ENCODE results near the gene CTSZ.

DNA sequence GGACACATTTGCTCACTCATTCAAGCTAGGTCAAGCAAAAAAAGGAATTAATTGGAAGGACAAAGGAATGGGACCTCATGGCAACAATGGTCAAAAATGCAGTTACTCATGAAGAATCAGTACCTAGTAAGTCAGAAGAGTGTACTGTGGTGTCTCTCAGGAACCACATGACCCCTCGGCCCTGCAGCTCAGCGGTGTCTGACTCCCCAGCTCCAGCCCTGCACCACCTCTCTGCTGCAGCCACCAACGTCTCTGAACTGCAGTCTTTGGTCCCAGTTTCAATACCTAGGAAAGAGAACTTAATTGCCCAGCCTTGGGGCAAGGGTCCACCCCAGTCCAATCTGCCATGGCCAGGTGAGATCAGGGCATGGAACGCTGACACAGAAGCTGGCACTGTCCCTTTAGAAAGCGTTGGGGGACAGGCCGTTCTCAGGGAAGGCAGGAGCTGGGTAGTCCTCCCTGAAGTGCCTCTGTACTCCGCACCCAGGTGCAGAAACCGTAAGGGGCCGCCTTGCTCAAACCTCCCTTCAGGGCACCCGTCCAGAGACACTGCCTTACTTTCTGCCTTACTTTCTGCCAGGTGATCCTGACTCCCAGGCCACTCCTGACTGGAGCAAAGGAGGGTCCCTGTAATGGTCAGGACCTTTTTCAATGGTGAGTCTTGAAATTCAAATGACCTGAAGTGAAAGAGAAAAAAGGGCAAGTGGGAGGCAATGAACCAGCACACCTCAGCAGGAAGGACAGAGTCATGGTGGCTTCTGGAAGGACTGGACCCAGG is 39.2 kb downstream of the CTSZ start:
- no peak for TF ChIP-seq EP300 (IDR thresholded peaks at IDR 0.05)
- no peak for TF ChIP-seq POLR2A (IDR thresholded peaks at IDR 0.05)
- TF ChIP-seq, protein P1, sequence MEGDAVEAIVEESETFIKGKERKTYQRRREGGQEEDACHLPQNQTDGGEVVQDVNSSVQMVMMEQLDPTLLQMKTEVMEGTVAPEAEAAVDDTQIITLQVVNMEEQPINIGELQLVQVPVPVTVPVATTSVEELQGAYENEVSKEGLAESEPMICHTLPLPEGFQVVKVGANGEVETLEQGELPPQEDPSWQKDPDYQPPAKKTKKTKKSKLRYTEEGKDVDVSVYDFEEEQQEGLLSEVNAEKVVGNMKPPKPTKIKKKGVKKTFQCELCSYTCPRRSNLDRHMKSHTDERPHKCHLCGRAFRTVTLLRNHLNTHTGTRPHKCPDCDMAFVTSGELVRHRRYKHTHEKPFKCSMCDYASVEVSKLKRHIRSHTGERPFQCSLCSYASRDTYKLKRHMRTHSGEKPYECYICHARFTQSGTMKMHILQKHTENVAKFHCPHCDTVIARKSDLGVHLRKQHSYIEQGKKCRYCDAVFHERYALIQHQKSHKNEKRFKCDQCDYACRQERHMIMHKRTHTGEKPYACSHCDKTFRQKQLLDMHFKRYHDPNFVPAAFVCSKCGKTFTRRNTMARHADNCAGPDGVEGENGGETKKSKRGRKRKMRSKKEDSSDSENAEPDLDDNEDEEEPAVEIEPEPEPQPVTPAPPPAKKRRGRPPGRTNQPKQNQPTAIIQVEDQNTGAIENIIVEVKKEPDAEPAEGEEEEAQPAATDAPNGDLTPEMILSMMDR (IDR thresholded peaks at IDR 0.05): no peak
- TF ChIP-seq POLR2AphosphoS5 (IDR thresholded peaks at IDR 0.05): no peak

Measured in sigmoid colon (tissue), 4 donors.